GM21576 (cell line): ENCODE data around the gene CARNS1.
"Not testable (repeated sequence)": the region's sequence is repeated elsewhere in the genome, so short reads cannot be mapped to it uniquely, and the experiment has no call there.

Experiments used
- ATAC-seq: cut with Tn5 transposase; IDR thresholded peaks from one replicate; pipeline ENCODE4 v1.9.1; 2021; ENCODE audit warnings: mild to moderate bottlenecking, moderate library complexity; ENCODE audit not compliant: unreplicated experiment

The CARNS1 gene

DNA sequence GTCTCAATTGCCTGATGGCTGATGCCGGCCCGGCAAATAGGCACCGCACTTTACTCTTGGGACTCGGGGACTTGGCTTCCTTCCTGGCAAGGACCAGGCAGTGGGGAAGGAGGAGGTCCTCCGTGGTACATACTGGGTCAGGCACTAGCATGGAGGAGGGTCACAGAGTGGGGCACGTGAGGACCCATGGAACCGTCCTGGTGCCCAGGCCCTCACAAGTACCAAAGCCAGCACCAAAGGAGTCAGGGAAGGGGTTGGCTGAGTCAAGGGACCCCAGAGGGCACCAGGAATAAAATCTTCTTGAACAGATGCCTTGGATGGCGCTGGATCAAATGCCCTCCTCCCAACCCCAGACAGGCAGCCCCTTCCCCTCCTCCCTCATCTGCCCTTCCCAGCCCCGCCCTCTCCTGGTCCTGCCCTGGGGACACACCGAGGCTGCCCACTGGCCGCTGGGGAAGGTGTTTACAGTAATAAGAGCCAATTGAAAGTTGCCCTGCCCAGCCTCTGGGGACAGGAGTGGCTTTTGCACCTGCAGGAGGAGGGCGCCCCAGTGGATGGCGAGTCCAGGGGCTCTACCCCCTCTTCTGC lies 5.6 kb upstream of the CARNS1 start:
- ATAC-seq, result no peak

DNA sequence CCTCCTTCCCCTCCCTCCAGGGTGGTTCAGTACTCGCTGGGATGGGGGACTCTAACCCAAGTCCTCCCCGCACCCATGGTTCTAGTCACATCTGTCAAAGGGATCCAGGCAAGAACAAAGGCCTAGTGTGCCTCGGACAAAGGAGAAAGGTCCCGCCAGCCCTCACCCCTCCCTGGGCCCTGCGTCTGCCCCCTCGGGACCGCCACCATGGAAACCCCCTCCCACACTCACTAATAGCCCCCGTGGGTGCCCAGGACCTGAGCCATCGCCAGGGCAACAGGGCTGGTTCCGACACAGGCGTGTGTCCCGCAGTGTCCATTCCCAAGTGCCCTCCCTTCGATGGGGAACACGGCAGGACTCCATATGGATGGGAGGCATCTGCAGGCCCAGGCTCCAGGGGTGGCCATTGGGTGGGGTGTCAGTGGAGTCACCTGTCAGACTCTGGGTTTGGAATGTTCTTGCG lies 5.1 kb upstream of the CARNS1 start:
- ATAC-seq, result no peak

DNA sequence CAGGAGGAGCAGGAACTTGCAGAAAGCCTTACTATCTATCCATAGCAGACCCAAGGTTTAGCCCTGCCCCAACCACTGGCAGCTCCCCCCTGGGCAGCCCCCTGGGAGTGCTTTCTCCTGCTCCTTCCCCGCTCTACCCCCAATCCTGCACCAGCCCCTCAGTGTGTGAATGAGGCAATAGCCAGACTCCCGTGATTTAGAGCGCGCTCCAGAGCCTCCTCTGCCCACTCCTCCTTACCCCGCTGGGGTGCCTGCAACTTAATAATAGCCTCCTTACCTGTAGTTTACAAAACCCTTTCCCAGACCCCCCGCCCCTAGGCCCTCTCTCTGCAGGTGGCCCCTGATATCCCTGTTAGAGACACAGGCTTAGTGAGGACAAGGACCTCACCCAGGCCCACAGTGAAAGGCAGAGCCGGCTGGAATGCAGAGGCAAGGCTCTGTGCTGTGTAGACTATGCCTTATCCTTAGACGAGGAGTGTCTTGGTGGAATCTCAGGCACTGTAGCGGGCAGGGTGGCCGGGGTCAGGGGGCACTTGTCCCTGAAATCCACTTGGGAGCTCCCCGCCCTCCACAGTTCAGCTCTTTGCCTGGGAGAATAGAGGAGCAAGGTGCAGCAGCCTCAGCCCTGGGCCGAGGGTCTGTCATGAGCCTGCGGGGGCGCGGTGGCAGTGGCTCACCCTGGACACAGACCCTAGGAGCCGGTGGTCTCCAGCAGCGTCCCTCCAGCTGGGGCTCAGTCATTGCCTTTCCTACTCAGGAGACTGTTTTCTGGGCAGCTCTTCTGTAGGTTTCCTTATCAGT lies 4.3 kb upstream of the CARNS1 start:
- no peak for ATAC-seq

DNA sequence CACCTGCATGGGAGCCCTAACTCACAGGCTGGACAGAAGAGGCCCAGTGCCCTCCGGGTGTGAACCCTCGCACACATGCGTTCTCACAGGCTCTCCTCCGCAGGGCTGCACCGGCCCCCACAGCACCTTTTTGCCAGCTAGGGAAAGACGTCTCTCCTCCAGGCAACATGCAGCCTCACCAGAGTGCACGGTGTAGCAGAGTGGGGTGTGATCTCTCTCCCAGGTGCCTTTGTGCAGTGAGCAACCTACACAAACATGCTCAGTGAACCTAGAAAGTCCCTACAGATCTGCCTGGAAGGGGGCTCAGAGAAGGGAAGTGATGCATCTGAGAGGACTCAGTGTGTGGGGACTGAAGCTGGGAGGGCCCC lies 3.7 kb upstream of the CARNS1 start:
- ATAC-seq, result no peak

DNA sequence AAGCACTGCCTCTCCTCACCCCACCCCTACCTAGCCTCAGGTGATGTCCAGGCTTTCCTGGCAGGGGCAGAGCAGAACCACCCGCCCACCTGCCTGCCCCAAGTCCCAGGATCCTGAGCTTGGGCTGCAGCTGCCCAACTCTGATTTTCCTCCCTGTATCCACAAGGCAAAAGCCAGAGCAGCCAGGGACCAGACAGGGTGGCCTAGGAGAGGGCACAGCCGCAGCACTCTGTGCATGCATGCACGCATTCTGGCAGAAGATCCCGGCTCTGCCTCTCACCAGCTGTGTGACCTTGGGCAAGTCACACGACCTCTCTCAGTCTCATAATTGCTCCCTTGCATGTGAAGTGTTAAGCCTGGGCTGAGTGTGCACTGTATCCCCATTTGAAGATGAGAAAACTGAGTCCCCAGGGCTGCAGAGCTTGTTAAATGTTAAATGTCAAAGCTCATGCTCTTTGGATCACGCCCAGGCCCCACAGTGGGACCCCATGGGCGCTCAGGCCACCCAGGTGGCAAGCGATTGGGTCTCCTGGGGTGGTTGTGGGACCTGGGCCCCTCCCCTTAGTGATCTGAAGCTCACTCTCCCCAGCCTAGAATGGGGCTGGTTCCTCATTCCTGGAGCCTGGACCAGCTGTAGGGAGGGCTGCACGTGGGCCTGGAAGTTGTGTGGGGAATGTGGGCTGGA lies 2.8 kb upstream of the CARNS1 start:
- ATAC-seq, result no peak

DNA sequence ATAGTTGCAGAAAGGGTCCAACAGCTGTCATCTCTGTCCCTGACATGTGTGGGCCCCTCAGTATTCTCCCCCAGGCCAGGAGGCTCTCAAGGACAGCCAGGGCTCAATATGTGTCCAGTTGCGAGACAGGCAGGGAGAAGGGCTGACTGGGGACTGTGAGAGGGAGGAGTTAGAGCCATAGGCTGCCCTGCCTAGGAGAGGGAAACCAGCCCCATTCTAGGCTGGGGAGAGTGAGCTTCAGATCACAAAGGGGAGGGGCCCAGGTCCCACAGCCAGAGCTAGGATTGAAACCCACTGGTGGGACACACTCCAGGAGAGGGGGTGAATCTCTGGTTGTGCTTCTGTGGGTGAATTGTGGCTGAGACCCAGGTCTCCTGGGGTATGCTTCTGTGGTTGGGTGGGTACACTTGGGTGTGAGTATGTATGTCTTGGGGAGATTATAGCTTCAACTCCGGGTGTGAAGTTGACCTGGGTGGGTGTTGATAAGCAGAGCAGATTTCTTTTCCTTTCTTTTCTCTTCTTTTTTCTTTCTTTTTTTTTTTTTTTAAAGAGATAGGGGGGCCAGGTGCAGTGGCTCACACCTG lies 2.1 kb upstream of the CARNS1 start:
- ATAC-seq, result no peak

DNA sequence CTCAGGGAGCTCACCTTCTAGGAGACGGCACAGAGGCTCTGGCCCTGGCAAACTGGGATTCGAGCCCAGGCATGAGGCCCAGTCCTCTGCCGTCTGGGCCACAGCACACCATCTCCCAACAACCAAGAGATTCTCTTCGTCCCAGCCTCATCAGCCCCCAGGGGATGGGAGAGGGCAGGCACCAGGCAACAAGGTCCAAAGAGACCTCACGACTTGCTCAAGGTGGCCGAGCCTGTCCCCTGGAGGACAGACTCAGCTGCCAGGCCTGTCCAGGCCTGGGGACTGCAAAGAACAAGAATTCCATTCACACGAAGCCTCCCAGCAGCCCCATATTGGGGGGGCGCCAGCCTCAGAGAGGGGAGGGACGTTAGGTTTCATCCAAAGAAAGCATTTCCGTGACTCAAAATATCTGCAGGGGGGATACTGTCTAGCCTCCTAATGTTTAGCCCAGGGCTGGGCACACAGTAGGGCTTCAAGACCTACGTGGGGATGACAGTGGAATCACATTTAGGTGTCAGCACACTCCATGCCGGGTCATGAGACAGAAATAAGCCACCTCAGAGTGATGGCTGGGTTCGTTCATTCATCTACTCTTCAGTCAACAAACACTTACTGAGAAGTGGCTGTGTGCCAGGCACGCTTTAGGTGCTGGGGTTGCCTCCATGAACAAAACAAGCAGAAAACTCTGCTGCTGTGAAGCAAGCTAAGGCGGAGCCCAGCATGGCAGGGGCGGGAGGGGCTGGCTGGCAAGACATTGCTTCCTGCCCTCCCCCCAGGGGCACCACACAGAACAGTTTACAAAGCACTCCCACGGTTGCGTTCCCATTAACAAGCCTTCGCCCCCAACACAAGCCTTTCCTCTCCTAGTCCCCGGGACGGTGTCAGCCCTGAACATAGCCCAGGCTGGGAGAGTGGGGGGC lies 1.2 kb downstream of the CARNS1 start:
- ATAC-seq, result no peak

DNA sequence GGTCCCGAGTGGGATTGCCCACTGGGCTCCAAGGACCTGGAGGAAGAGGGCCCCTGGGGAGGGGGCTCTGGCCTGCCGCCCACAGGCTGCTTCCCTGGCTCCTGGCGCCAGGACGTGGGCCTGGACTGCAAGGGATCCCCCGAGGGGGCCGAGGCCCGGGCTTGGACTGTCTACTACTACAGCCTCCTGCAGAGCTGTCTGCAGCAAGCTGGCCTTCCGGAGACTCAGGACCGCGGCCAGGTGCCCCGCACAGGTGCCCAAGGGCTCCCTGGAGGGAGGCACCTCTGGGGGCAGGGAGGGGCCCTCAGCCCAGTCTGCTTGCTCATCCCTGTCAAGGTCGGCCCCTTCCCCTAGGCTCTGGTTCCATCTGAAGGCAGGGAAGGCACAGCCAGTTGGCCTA lies 1.9 kb downstream of the CARNS1 start:
- ATAC-seq, result no peak

DNA sequence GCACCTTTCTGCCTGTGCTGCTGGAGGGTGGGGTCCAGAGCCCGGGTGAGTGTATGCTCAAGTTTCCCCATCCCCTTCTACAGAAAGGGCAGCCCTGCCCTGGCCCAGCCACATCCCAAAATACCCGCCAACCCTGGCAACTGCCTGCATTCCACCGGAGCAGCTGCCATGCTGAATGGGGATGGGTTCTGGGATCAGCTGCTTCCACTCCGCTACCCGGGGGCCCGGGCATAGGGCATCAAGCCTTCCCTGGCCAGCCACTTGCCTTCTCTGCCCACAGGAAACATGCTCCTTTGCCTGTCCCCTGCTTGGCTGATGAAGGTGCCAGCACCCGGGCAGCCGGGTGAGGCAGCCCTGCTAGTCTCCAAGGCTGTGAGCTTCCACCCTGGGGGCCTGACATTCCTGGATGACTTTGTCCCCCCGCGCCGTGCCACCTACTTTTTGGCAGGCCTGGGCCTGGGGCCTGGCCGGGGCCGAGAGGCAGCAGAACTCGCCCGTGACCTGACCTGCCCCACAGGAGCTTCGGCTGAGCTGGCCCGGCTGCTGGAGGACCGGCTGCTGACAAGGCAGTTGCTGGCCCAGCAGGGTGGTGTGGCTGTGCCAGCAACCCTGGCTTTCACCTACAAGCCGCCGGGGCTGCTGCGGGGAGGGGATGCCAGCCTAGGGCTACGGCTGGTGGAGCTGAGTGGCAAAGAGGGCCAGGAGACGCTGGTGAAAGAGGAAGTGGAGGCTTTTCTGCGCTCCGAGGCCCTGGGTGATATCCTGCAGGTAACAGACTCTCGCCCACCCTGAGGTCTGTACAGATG lies 3.2 kb downstream of the CARNS1 start:
- ATAC-seq, result no peak

DNA sequence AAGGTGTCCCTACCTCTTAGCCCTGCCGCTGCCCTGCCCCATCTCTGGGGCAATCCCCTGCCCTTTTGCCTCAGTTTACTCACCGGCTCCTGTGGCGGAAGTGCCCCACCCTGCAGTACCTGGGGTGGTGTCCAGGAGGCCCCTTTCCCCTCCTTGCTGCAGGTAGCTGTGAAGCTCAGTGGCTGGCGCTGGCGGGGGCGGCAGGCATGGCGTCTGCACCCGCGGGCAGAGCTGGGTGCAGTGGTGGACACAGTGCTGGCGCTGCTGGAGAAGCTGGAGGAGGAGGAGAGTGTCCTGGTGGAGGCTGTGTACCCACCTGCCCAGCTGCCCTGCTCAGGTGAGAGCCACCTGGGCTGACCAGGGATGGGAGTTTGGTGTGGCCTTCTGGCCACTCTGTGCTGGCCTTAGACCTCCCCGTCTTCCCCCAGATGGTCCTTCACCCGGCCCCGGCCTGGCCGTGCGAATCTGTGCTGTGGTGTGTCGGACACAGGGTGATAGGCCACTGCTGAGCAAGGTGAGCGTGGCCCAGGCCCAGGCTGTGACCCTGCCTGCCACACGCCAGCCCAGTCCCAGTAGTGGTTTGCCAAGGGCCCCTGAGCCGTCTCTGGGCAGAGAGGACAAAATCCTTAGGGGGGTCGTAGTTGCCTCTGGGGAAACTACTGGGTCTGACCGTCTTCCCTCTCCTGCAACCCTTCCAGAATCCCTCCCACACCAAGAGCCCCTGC lies 4.0 kb downstream of the CARNS1 start:
- no peak for ATAC-seq

DNA sequence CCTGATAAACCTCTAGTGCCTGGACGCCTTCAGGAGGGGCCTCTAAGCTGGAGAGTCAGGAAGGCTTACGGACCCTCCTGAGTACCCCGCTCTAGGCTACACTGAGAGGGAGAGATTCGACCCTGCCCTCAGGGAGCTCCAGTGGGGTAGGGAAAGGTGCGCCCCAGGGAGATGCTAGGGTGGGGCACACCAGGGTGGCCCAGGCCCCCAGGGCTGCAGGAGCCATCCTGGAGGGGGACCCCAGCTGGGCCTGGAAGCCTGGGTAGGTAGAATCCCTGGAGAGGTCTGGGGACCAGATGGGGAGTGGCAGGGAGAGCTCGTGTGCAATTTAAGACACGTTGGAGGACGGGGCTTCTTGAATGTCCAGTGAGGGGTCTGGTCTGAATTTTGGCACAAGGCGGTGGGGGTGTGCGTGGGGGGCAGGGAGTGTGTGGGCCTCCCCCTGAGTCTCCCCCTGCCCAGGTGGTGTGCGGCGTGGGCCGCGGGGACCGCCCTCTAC lies 4.7 kb downstream of the CARNS1 start:
- no peak for ATAC-seq

DNA sequence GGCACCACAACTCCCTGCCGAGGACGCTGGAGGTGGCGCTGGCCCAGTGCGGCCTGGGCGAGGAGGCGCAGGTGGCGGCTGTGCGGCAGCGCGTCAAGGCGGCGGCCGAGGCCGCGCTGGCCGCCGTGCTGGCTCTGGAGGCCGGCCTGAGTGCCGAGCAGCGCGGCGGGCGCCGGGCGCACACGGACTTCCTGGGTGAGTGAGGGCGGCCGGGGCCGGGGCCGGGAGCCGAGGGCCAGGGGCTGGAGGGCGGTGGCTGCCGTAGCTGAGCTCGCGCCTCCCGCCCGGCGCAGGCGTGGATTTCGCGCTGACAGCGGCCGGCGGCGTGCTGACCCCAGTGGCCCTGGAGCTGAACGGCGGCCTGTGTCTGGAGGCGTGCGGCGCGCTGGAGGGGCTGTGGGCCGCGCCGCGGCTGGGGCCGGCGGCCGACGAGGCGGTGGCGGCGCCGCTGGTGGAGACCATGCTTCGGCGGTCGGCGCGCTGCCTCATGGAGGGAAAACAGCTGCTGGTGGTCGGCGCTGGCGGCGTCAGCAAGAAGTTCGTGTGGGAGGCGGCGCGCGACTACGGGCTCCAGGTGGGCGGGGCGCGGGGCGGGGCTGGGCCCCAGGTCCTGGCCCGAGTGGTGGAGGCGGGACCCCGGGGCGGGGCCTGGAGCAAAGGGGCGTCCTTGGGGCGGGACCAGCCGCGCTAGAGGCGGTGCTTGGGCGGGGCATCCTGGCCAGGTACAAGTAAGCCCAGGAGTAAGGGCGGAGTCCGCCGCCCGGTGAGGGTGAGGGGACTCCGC lies 5.4 kb downstream of the CARNS1 start:
- peak; percentile 73 for ATAC-seq

DNA sequence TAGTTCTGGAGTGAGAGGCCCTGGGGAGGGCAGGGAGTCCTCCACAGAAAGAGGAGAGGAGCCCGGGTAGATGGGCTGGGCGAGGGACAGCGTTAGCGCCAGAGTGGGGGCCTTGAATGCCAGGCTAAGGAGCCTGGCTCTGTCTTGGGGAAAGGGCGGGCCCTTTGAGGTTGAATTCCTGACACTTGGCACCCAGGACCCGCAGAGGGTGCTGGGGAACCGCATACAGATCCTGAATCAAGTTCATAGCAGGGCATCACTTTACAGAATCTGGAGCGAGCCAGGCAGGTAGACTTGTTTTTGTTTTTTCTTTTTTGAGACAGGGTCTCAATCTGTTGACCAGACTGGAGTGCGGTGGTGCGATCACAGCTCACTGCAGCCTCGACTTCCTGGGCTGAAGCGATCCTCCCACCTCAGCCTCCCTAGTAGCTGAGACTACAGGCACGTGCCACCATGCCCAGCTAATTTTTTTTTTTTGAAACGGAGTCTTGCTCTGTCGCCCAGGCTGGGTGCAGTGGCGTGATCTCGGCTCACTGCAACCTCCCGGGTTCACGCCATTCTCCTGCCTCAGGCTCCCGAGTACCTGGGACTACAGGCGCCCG lies 6.1 kb downstream of the CARNS1 start:
- ATAC-seq, result no peak

DNA sequence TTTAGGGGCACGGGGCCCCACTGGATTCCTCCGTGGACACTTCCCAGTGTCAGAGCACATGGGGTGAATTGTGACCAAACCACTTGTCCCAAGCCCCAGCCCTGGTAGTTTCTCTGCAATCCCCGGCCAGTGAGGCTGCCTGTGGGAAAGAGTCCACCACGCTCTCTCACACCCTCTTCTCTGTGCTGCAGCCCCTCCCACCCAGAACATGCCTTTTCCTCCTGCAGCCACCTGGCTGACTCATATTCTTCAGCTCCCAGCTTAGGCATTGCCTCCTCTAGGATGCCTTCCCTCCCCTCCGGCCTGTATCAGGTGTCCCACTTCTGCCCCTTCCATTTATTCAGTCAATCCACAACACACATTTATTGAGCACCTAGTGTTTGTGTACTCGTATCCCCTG lies 7.4 kb downstream of the CARNS1 start:
- no peak for ATAC-seq

DNA sequence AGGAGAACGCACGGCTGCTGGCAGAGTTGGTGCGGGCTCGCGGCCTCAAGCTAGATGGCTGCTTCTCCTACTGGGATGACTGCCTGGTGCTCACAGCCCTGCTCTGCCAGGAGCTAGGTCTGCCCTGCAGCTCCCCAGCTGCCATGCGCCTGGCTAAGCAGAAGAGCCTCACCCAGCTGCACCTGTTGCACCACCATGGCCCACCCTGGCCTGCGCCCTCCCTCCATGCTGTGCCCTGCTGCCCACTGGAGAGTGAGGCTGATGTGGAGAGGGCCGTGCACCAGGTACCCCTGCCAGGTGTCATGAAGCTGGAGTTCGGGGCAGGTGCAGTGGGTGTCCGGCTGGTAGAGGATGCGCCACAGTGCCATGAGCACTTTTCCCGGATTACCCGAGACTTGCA lies 8.0 kb downstream of the CARNS1 start:
- ATAC-seq, result no peak

DNA sequence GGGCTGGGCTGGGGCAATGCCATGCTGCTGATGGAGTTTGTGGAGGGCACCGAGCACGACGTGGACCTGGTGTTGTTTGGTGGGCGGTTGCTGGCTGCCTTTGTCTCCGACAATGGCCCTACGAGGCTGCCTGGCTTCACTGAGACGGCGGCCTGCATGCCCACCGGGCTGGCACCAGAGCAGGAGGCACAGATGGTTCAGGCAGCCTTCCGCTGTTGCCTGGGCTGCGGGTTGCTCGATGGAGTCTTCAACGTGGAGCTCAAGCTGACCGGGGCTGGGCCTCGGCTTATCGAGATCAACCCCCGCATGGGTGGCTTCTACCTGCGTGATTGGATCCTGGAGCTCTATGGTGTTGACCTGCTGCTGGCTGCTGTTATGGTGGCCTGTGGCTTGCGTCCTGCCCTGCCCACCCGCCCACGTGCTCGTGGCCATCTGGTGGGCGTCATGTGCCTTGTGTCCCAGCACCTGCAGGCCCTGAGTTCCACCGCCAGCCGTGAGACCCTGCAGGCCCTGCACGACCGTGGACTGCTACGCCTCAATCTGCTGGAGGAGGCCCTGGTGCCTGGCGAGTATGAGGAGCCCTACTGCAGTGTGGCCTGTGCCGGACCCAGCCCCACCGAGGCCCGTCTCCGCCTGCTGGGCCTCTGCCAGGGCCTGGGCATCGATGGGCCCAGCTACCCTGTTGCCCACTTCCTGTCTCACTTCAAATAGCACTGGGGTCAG lies 8.6 kb downstream of the CARNS1 start:
- ATAC-seq, result no peak

DNA sequence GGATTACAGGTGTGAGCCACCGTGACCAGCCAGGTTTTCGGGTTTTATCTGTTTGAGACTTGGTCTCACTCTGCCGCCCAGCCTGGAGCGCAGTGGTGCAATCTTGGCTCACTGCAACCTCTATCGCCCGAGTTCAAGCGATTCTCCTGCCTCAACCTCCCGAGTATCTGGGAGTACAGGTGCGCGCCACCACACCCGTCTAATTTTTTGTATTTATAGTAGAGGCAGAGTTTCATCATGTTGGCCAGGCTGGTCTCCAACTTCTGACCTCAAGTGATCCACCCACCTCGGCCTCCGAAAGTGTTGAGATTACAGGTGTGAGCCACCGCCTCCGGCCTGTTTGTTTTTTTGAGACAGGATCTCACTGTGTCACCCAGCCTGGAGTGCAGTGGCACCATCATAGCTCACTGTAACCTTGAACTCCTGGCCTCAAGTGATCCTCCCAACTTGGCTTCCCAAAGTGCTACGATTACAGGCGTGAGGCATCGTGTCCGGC lies 11.9 kb downstream of the CARNS1 start:
- not testable (repeated sequence) for ATAC-seq
